Loucy (cell line): ENCODE data around the gene CELF5.

Experiments used
- CTCF ChIP-seq: fragments of 200-600 bp; sonication (generic); conservative IDR thresholded peaks from 2 replicates; pipeline ENCODE4 v1.5.1; 2014; ENCODE audit warnings: mild to moderate bottlenecking, antibody characterized with exemption, low read length
- EZH2phosphoT487 ChIP-seq: fragments of 200-600 bp; IDR thresholded peaks from 2 replicates; pipeline ENCODE4 v1.6.1; 2018; ENCODE audit warnings: antibody characterized with exemption, mild to moderate bottlenecking, moderate library complexity, borderline replicate concordance

- TF ChIP-seq CTCF (no peak), EZH2phosphoT487 (no peak)
Observed at GRCh38 chr19:3229888-3230496, 5.5 kb downstream of the CELF5 start.
